Muscle of back (tissue), 11 donors: Measurements from ENCODE around the gene OR2AT4. TPM values are rescaled to one million over a fixed set of nuclear protein-coding genes. Genes with fewer than 3 reads are reported as not detected.
"Not testable (repeated sequence)": the region's sequence is repeated elsewhere in the genome, so short reads cannot be mapped to it uniquely, and the experiment has no call there.

Experiments
- DNase-seq, 3 donors: peaks; one replicate each; pipeline versions ENCODE4 v3.0.0 to v3.0.0-alpha.2; 2013
- polyA plus RNA-seq, 10 donors: library from polyadenylated mRNA; unstranded; fragments of 120-200 nt; gene quantifications; one replicate each; pipeline ENCODE4 v1.2.1, GENCODE V29; 2013; ENCODE audit not compliant: insufficient read length in 10 of 10

OR2AT4 gene
- polyA plus RNA-seq, 10 donors, result 0.01 to 0.10 (median 0.07) TPM; not detected in 1

- DNase-seq, result peak in 1 of 3 donors; percentile 12
These were observed 6.8 kb upstream of the OR2AT4 start for GRCh38 chr11:75103380-75104026.

GRCh38 chr11:75101424-75102128 is 4.9 kb upstream of the OR2AT4 start:
- no peak for DNase-seq

- DNase-seq, result no peak
These were observed 3.6 kb upstream of the OR2AT4 start for GRCh38 chr11:75100314-75100713.

- no peak for DNase-seq
These were observed 3.0 kb upstream of the OR2AT4 start for GRCh38 chr11:75099635-75100034.

DNA sequence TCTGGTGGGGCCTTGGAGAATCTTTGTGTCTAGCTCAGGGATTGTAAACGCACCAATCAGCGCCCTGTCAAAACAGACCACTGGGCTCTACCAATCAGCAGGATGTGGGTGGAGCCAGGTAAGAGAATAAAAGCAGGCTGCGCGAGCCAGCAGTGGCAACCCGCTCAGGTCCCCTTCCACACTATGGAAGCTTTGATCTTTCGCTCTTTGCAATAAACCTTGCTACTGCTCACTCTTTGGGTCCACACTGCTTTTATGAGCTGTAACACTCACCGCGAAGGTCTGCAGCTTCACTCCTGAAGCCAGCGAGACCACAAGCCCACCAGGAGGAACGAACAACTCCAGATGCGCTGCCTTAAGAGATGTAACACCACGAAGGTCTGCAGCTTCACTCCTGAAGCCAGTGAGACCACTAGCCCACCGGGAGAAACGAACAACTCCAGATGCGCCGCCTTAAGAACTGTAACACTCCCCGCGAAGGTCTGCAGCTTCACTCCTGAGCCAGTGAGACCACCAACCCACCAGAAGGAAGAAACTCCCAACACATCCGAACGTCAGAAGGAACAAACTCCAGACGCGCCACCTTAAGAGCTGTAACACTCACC is 2.3 kb upstream of the OR2AT4 start:
- not testable (repeated sequence) for DNase-seq

GRCh38 chr11:75098181-75098580 is 1.5 kb upstream of the OR2AT4 start:
- not testable (repeated sequence) for DNase-seq

DNA sequence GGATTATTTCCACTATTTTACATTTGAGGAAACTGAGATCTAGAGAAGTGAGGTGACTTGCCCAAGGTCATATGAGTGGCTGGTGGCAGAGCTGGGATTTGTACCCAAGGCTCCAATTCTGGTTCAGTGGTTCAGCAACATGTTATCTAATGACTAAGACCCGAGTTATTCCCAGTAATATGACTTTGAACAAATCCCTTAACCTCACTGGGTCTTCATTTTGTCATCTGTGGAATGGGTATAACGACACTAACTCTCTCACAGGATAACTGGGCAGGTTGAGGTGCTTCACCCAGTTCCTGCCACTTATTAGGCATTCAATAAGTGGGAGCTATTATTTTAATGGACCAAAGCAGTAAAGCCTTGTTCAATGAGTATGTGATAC is 489 bp upstream of the OR2AT4 start:
- no peak for DNase-seq

GRCh38 chr11:75094382-75094781 is 2.3 kb downstream of the OR2AT4 start:
- not testable (repeated sequence) for DNase-seq

DNA sequence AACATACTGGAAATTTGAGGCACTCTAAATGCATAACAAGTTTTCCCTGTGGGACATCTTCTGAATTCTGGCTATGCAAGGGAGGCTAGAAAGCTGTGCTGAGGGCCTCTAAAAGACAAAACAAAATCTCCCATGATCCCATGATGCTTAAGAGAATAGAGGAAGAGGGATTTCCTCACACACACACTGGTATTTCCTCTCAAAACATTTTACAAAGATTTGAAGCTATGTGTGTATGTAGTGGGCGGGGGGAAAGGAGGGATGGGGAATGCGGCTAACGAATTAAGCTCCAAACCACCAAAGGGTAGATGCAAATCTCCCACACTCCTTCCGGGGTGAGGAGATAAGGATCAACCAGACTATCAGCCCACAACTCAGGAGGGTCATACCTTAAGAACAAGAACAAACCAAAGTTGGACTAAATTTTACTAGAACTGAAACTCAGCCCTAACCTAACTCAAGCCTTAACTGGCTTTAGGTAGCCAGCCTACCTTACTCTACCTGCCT is 6.0 kb downstream of the OR2AT4 start:
- no peak for DNase-seq

- DNase-seq, result no peak
These were observed 9.1 kb downstream of the OR2AT4 start for GRCh38 chr11:75087319-75088305.

DNA sequence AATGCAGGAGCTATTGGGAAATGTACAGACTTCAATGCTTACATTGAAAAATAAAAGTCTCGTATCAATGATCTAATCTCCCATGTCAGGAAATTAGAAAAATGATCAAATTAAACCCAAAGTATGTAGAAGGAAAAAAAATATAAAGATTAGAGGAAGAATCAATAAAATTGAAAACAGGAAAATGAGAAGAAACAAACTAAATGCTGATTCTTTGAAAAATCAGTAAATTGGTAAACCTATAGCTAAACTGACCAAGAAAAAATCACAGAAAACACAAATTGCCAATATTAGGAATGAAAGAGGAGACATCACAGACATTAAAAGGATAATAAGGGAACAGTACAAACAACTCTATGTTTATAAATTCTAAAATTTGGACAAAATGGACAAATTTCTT is 11.8 kb downstream of the OR2AT4 start:
- DNase-seq, result no peak

GRCh38 chr11:75083217-75083605 is 13.5 kb downstream of the OR2AT4 start:
- DNase-seq, result no peak

DNA sequence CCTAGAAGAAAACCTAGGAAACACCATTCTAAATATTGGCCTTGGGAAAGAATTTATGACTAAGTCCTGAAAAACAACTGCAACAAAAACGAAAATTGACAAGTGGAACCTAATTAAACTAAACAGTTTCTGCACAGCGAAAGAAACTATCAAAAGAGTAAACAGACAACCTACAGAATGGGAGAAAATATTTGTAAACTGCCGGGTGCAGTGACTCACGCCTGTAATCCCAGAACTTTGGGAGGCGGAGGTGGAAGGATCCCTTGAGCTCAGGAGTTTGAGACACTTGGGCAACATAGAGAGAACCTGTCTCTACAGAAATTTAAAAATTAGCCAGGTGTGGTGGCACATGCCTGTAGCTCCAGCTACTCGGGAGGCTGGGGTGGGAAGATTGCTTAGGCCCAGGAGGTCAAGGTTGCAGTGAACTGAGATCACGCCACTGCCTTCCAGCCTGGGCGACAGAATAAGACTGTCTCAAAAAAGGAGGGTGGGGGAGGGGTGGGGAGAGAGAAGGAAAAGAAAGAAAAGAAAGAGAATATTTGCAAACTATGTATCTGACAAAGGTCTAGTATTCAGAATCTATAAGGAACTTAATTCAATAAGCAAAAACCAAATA is 14.0 kb downstream of the OR2AT4 start:
- no peak for DNase-seq

- DNase-seq, result no peak
These were observed 17.1 kb downstream of the OR2AT4 start for GRCh38 chr11:75079546-75079945.

DNA sequence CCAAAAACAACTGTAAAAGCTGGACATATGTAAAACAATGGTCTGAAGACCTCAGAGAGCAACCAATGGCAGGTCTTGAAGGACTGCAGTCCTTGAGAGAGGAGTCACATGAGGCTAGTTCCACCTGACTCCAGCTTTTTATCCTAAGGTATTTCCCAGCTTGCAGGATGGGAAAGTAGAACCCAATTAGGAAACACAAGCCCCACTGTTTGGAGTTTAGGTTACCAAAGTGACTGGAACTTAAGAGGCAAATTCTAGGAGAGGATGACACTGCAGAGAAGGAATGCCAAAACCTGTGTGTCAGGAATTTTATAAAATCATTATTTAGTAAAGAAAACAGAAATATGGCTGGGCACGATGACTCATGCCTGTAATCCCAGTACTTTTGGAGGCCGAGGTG is 18.4 kb downstream of the OR2AT4 start:
- DNase-seq, result no peak

DNA sequence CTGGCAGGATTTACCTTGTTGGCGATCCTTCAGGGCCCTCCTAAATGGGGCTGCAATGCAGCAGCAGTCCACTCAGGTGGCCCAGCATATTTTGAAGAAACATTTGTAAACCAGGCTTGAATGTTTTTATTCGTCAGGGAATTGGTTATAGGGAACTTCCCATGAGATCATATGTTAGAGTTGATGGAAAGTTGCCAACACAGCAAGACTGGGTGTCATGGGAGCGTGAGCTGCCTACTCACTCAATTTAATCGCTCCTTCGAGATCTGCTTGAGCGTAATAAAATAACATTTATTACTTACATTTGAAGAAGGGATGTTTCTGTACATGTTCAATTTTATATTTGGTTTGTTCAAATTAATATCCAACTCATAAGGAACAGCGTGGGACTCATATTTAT is 19.4 kb downstream of the OR2AT4 start:
- DNase-seq, result no peak

GRCh38 chr11:75076671-75077070 is 20.0 kb downstream of the OR2AT4 start:
- no peak for DNase-seq

DNA sequence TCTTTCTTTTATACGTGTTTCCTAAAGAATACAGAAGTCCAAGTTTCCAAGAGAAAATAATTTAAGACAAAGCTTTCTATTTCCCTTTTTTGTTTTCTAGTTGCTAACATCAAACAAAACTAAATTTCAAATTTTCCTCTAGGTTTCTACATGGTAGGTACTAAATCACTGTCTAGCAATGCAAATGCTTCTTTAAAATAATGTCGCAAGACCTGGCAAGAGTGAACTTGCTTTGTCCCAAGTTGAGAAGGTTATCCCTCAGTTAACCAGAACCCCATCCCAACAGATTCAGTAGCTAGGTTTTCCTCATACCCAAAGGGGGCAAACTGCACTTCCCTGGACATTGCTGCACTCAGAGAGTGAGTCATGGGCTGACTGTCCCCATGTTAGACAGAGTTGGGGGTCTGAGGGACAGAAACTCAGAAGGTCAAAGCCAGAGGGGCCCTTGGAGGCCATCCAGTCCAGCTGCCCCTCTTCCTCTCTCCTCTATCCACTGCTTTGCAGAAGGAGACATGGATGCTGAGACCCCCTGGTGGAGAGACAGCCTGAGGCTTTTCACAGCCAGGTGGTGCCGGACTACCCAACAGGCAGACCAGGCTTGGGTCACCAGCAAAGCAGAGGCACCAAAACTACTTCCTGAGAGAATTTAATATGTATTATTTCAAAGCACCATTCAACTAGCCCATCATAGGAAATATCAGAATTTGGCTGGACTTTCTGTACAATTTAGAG is 23.1 kb downstream of the OR2AT4 start:
- no peak for DNase-seq

DNA sequence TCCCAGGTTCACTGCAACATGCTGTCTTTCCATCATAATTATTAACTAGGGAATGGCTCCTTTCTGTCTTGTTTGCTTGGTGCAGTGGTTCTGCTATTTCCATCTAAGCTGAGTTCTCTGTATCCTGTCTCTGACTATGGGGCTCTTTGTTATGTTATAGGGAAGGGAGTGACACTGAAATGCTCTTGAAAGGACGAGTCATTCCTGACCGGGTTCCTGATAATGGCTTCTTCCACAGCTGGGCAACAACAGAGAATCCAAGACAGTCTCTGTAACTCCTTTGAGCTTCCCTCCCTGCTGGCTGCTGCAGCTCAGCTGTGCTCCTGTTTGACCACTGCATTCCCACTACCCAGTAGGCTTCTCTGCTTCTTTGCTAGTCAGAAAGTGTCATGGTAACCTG is 24.1 kb downstream of the OR2AT4 start:
- no peak for DNase-seq

DNA sequence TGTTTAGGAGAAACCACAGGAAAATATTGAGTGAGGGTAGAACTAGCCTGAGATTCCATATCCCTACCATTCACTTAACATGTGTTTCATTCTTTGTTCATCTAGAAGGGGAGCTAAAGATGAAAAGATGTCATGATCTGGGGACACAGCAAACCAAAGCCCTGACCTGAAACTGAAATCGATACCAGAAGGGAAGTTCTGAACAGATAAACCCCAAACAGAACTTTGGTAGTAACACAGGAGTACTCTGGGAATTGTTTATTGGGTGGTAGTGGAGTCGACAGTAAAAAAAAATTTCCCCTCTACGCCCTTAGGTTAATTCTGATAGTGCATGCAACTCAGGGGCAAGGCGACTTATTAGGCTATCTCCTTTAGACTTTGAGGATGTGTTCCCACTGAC is 27.2 kb downstream of the OR2AT4 start:
- DNase-seq, result no peak

GRCh38 chr11:75068993-75069392 is 27.7 kb downstream of the OR2AT4 start:
- no peak for DNase-seq
